IMR-90 (cell line): Measurements from ENCODE around the gene PLS1. TPM values are rescaled to one million over a fixed set of nuclear protein-coding genes. Genes with fewer than 3 reads are reported as not detected.

Experiments used
- ATAC-seq: fragments of 200-7000 bp; cut with Tn5 transposase; 2 replicates; pipeline ENCODE4 v1.9.1; 2020; ENCODE audit warnings: low read depth, mild to moderate bottlenecking, moderate library complexity
- BruUV-seq: library from RNA; stranded (reverse); fragments of 400-500 nt; replicated peaks from 2 replicates; lab custom pipeline; 2021; lab: Mats Ljungman, UMichigan
- CTCF ChIA-PET: fragments of 300-600 bp; formaldehyde crosslinking; extraction: SDS; loops from one replicate; lab custom pipeline; 2021; ENCODE audit warnings: antibody characterized with exemption; lab: Yijun Ruan, JAX
- POLR2A ChIA-PET: fragments of 300-600 bp; sonication (Branson Sonifier 250); formaldehyde crosslinking; loops from one replicate; lab custom pipeline; 2022; ENCODE audit warnings: antibody characterized with exemption; ENCODE audit not compliant: unreplicated experiment; lab: Charles Lee
- DNase-seq: peaks from one replicate; pipeline ENCODE4 v3.0.0; 2013
- H2AFZ ChIP-seq: replicated peaks from 2 replicates; pipeline ENCODE3; 2013; ENCODE audit warnings: low read length, mild to moderate bottlenecking; ENCODE audit not compliant: poor library complexity
- H2AK5ac ChIP-seq: 2 replicates; pipeline ENCODE4 v1.6.1; 2013; ENCODE audit warnings: low read depth, low read length, inconsistent platforms
- H2AK9ac ChIP-seq: replicated peaks from 2 replicates; pipeline ENCODE3; 2013; ENCODE audit warnings: mild to moderate bottlenecking, low read depth, low read length, moderate library complexity; ENCODE audit not compliant: poor library complexity
- H2BK120ac ChIP-seq: 2 replicates; pipeline ENCODE4 v1.6.1; 2013; ENCODE audit warnings: low read depth, low read length, inconsistent platforms
- H2BK15ac ChIP-seq: 3 replicates; pipeline ENCODE4 v1.6.1; 2013; ENCODE audit warnings: low read depth, low read length, inconsistent platforms
- H2BK20ac ChIP-seq: 2 replicates; pipeline ENCODE4 v1.6.1; 2013; ENCODE audit warnings: low read depth, mild to moderate bottlenecking, inconsistent platforms, low read length, moderate library complexity
- H2BK5ac ChIP-seq: 2 replicates; pipeline ENCODE4 v1.6.1; 2013; ENCODE audit warnings: mild to moderate bottlenecking, low read depth, low read length, inconsistent platforms; ENCODE audit not compliant: poor library complexity, severe bottlenecking
- H3K14ac ChIP-seq: replicated peaks from 2 replicates; pipeline ENCODE4 v1.6.1; 2013; ENCODE audit warnings: low read depth, low read length, inconsistent platforms
- H3K18ac ChIP-seq: 2 replicates; pipeline ENCODE4 v1.6.1; 2013; ENCODE audit warnings: low read depth, low read length, control low read depth
- H3K23ac ChIP-seq: 2 replicates; pipeline ENCODE4 v1.6.1; 2013; ENCODE audit warnings: low read depth, low read length, inconsistent platforms
- H3K27ac ChIP-seq: 2 replicates; pipeline ENCODE4 v1.5.1; 2013; ENCODE audit warnings: mild to moderate bottlenecking, control low read depth, low read length; ENCODE audit not compliant: insufficient read depth
- H3K27me3 ChIP-seq: 2 replicates; pipeline ENCODE4 v1.6.1; 2013; ENCODE audit warnings: low read length; ENCODE audit not compliant: control insufficient read depth, insufficient read depth
- H3K36me3 ChIP-seq: 2 replicates; pipeline ENCODE4 v1.6.1; 2013; ENCODE audit warnings: low read length, mixed read lengths; ENCODE audit not compliant: control insufficient read depth, insufficient read depth
- H3K4ac ChIP-seq: 2 replicates; pipeline ENCODE4 v1.6.1; 2013; ENCODE audit warnings: low read depth, low read length, inconsistent platforms
- H3K4me1 ChIP-seq: 2 replicates; pipeline ENCODE4 v1.6.1; 2013; ENCODE audit warnings: low read length, mixed read lengths; ENCODE audit not compliant: control insufficient read depth, insufficient read depth
- H3K4me2 ChIP-seq: 2 replicates; pipeline ENCODE4 v1.6.1; 2013; ENCODE audit warnings: low read depth, mild to moderate bottlenecking, control low read depth, low read length, moderate library complexity
- H3K4me3 ChIP-seq: 2 replicates; pipeline ENCODE4 v1.5.1; 2013; ENCODE audit warnings: low read depth, mild to moderate bottlenecking, control low read depth, low read length, moderate library complexity; ENCODE audit not compliant: insufficient read depth
- H3K56ac ChIP-seq: 2 replicates; pipeline ENCODE4 v1.6.1; 2013; ENCODE audit warnings: low read length, inconsistent platforms; ENCODE audit not compliant: insufficient read depth; ENCODE audit errors: extremely low read depth
- H3K79me1 ChIP-seq, 2 experiments: 2 replicates each; pipeline ENCODE4 v1.6.1; 2013; ENCODE audit warnings: low read length in 2 of 2, inconsistent platforms in 1 of 2, low read depth in 1 of 2
- H3K9ac ChIP-seq: 2 replicates; pipeline ENCODE4 v1.6.1; 2013; ENCODE audit warnings: low read depth, low read length, control low read depth
- H3K9me1 ChIP-seq: 2 replicates; pipeline ENCODE4 v1.6.1; 2013; ENCODE audit warnings: low read length, inconsistent platforms; ENCODE audit not compliant: insufficient read depth
- H3K9me3 ChIP-seq: 2 replicates; pipeline ENCODE4 v1.6.1; 2013; ENCODE audit warnings: low read length; ENCODE audit not compliant: control insufficient read depth, insufficient read depth
- H4K20me1 ChIP-seq: 2 replicates; pipeline ENCODE4 v1.6.1; 2013; ENCODE audit warnings: low read length, inconsistent platforms; ENCODE audit not compliant: insufficient read depth
- H4K5ac ChIP-seq: 2 replicates; pipeline ENCODE4 v1.6.1; 2013; ENCODE audit warnings: mild to moderate bottlenecking, low read depth, low read length, control low read depth
- H4K8ac ChIP-seq, 2 experiments: 2 replicates each; pipeline ENCODE4 v1.6.1; 2013; ENCODE audit warnings: low read depth in 2 of 2, low read length in 2 of 2, control low read depth in 1 of 2, inconsistent platforms in 1 of 2
- H4K91ac ChIP-seq: 2 replicates; pipeline ENCODE4 v1.6.1; 2013; ENCODE audit warnings: low read depth, low read length, inconsistent platforms; ENCODE audit not compliant: insufficient read depth
- BHLHE40 ChIP-seq: fragments of 150-350 bp; IDR thresholded peaks from 2 replicates; pipeline ENCODE4 v1.6.1; 2016; ENCODE audit warnings: mild to moderate bottlenecking, low read depth, low read length
- CEBPB ChIP-seq: IDR thresholded peaks from 2 replicates; pipeline ENCODE4 v1.6.1; 2012; ENCODE audit warnings: low read depth, low read length, improper control_type of control experiment
- CHD1 ChIP-seq: IDR thresholded peaks from 2 replicates; pipeline ENCODE4 v1.6.1; 2012; ENCODE audit warnings: low read depth, low read length, improper control_type of control experiment
- CTCF ChIP-seq: conservative IDR thresholded peaks from 2 replicates; pipeline ENCODE4 v1.5.1; 2012; ENCODE audit warnings: mild to moderate bottlenecking, low read depth, low read length, improper control_type of control experiment
- ELK1 ChIP-seq: fragments of 150-350 bp; IDR thresholded peaks from 2 replicates; pipeline ENCODE4 v1.6.1; 2016; ENCODE audit warnings: low read depth, mild to moderate bottlenecking, low read length, moderate library complexity, borderline replicate concordance
- FOS ChIP-seq: fragments of 150-350 bp; IDR thresholded peaks from 2 replicates; pipeline ENCODE4 v1.6.1; 2016; ENCODE audit warnings: low read depth, low read length
- MAZ ChIP-seq: IDR thresholded peaks from 2 replicates; pipeline ENCODE4 v1.6.1; 2012; ENCODE audit warnings: low read depth, mild to moderate bottlenecking, low read length, improper control_type of control experiment, moderate library complexity, borderline replicate concordance
- MXI1 ChIP-seq: IDR thresholded peaks from 2 replicates; pipeline ENCODE4 v1.6.1; 2012; ENCODE audit warnings: low read depth, mild to moderate bottlenecking, low read length, moderate library complexity, borderline replicate concordance
- NFE2L2 ChIP-seq: fragments of 150-350 bp; IDR thresholded peaks from 2 replicates; pipeline ENCODE4 v1.6.1; 2016; ENCODE audit warnings: low read depth, mild to moderate bottlenecking, low read length
- POLR2A ChIP-seq: IDR thresholded peaks from 2 replicates; pipeline ENCODE4 v1.6.1; 2012; ENCODE audit warnings: mild to moderate bottlenecking, low read depth, low read length
- RCOR1 ChIP-seq: IDR thresholded peaks from 2 replicates; pipeline ENCODE4 v1.6.1; 2012; ENCODE audit warnings: mild to moderate bottlenecking, low read length, improper control_type of control experiment; ENCODE audit not compliant: insufficient replicate concordance
- RFX5 ChIP-seq: IDR thresholded peaks from 2 replicates; pipeline ENCODE4 v1.8.0; 2012; ENCODE audit warnings: low read depth, mild to moderate bottlenecking, low read length, moderate library complexity
- SMC3 ChIP-seq: fragments of 150-350 bp; IDR thresholded peaks from 2 replicates; pipeline ENCODE4 v1.6.1; 2016; ENCODE audit warnings: low read depth, mild to moderate bottlenecking, antibody characterized with exemption, low read length, moderate library complexity
- USF2 ChIP-seq: fragments of 150-350 bp; IDR thresholded peaks from 2 replicates; pipeline ENCODE4 v1.6.1; 2017; ENCODE audit warnings: mild to moderate bottlenecking, antibody characterized with exemption, low read length, low read depth
- WGBS, 2 experiments: methylation state at CpG; one replicate each; pipeline versions ENCODE4 v1.1.5 to v1.1.7; 2013; ENCODE audit warnings: missing lambda C conversion rate in 2 of 2; ENCODE audit not compliant: insufficient read length in 1 of 2; ENCODE audit errors: extremely low coverage in 2 of 2; 5-methylcytosine and 5-hydroxymethylcytosine counted together
- dilution Hi-C: fragments of 300-500 bp; cut with HindIII; formaldehyde crosslinking; loops from one replicate; pipeline ENCODE4 v1.14.3; 2018; ENCODE audit warnings: low sequenced_read_pairs; ENCODE audit not compliant: unreplicated experiment
- in situ Hi-C: fragments of 300-500 bp; cut with MboI; formaldehyde crosslinking; loops from 3 replicates; pipeline ENCODE4 v1.14.3; 2019; ENCODE audit warnings: low sequenced_read_pairs, inconsistent platforms, mixed read lengths
- intact Hi-C: fragments of 100-400 bp; cut with micrococcal nuclease; formaldehyde crosslinking; loops from 2 replicates; pipeline ENCODE4 v1.10.0; 2022
- polyA plus RNA-seq, 3 experiments: library from polyadenylated mRNA; depleted of rRNA; stranded (reverse); fragments of >200 nt; gene quantifications; 2 replicates each; pipeline ENCODE4 v1.2.3, GENCODE V29; 2012; ENCODE audit warnings: low replicate concordance in 1 of 3
- total RNA-seq: library from RNA; depleted of rRNA; stranded (reverse); fragments of >200 nt; gene quantifications from 2 replicates; pipeline ENCODE4 v1.2.3, GENCODE V29; 2012

The PLS1 gene
- total and polyA plus RNA-seq, 2 of the 4 experiments (the other 2 are of a cell fraction), result 0.29 to 0.90 TPM

GRCh38 chr3:142734834-142735233, 138.6 kb downstream of the PLS1 start:
- CTCF ChIA-PET, result no interaction called here
- BruUV-seq, result no TSS peak

More at GRCh38 chr3:142734834-142735233, 138.6 kb downstream of the PLS1 start:
- no peak overlapping the region for H3K4ac ChIP-seq
- peaks cover 0 to 14% of the 10 kb centered on the region in 2 experiments; a peak in 2 of 4 replicates for H3K79me1 ChIP-seq
- H2BK5ac ChIP-seq, result no peak overlapping the region
- H3K4me2 ChIP-seq, result no peak overlapping the region
- H3K9me1 ChIP-seq, result no peaks in the 10 kb centered on the region
- H4K5ac ChIP-seq, result no peak overlapping the region
- H4K91ac ChIP-seq, result no peak overlapping the region
- intact Hi-C loops (no loop called here), in situ Hi-C loops (no loop called here), dilution Hi-C loops (no loop called here)
- no peak overlapping the region for H2BK120ac ChIP-seq
- DNase-seq, result no peak
- no CpG with 5 or more reads among the region's 2 CpGs for WGBS, 2 experiments
- no peak overlapping the region for H3K56ac ChIP-seq
- H2BK15ac ChIP-seq, result no peak overlapping the region
- POLR2A ChIA-PET, result no interaction called here
- H2BK20ac ChIP-seq, result no peak overlapping the region
- H3K36me3 ChIP-seq, result no peaks in the 10 kb centered on the region
- H2AK5ac ChIP-seq, result no peak overlapping the region
- no peaks in the 10 kb centered on the region for H4K20me1 ChIP-seq
- H4K8ac ChIP-seq, result no peak overlapping the region
- H3K27ac ChIP-seq, result no peak overlapping the region
- ATAC-seq, result no peak
- TF ChIP-seq NFE2L2 (no peak), RFX5 (no peak), POLR2A (no peak), FOS (no peak), CTCF (no peak), MXI1 (no peak), RCOR1 (no peak), CEBPB (no peak), USF2 (no peak), ELK1 (no peak), SMC3 (no peak), CHD1 (no peak), MAZ (no peak), BHLHE40 (no peak)
- H3K9ac ChIP-seq, result no peak overlapping the region
- H3K27me3 ChIP-seq, result no peaks in the 10 kb centered on the region
- no peak overlapping the region for H3K18ac ChIP-seq
- H3K14ac ChIP-seq, result no peak overlapping the region
- no peak overlapping the region for H3K4me3 ChIP-seq
- no peak overlapping the region for H2AFZ ChIP-seq
- H2AK9ac ChIP-seq, result no peak overlapping the region
- H3K23ac ChIP-seq, result no peak overlapping the region
- no peaks in the 10 kb centered on the region for H3K4me1 ChIP-seq
- no peaks in the 10 kb centered on the region for H3K9me3 ChIP-seq
